HEK293T (cell line): ENCODE data around the gene VAV2.

Experiments used
- CTCF ChIA-PET: fragments of 350-600 bp; formaldehyde crosslinking; extraction: SDS; loops from one replicate; lab custom pipeline; 2021; ENCODE audit warnings: antibody characterized with exemption, inconsistent platforms; lab: Yijun Ruan, JAX
- POLR2A ChIA-PET: fragments of 350-600 bp; formaldehyde crosslinking; extraction: SDS; loops from one replicate; lab custom pipeline; 2020; ENCODE audit warnings: antibody characterized with exemption, inconsistent platforms; lab: Yijun Ruan, JAX
- DNase-seq: peaks from one replicate; pipeline ENCODE4 v3.0.0; 2012; ENCODE audit warnings: mixed read lengths; ENCODE audit errors: extremely low spot score
- ARNT ChIP-seq: fragments of 450-650 bp; IDR thresholded peaks from 2 replicates; pipeline ENCODE4 v1.6.1; 2017; ENCODE audit warnings: mild to moderate bottlenecking
- BHLHE40 ChIP-seq: fragments of 450-650 bp; IDR thresholded peaks from 2 replicates; pipeline ENCODE4 v1.6.1; 2016; ENCODE audit warnings: mild to moderate bottlenecking, moderate library complexity, borderline replicate concordance
- CTBP1 ChIP-seq: fragments of 450-650 bp; IDR thresholded peaks from 2 replicates; pipeline ENCODE4 v1.6.1; 2016; ENCODE audit warnings: borderline replicate concordance
- ELF4 ChIP-seq: fragments of 450-650 bp; IDR thresholded peaks from 2 replicates; pipeline ENCODE4 v1.6.1; 2017; ENCODE audit warnings: antibody characterized with exemption
- FOXA1 ChIP-seq: fragments of 450-650 bp; IDR thresholded peaks from 2 replicates; pipeline ENCODE4 v1.6.1; 2016; ENCODE audit warnings: mild to moderate bottlenecking
- FOXK2 ChIP-seq: fragments of 450-650 bp; IDR thresholded peaks from 2 replicates; pipeline ENCODE4 v1.6.1; 2016; ENCODE audit warnings: mild to moderate bottlenecking
- FOXM1 ChIP-seq: fragments of 450-650 bp; IDR thresholded peaks from 2 replicates; pipeline ENCODE4 v1.6.1; 2017; ENCODE audit warnings: mild to moderate bottlenecking, borderline replicate concordance
- HDGF ChIP-seq: fragments of 450-650 bp; IDR thresholded peaks from 2 replicates; pipeline ENCODE4 v1.6.1; 2017; ENCODE audit warnings: antibody characterized with exemption, borderline replicate concordance
- L3MBTL2 ChIP-seq: fragments of 450-650 bp; conservative IDR thresholded peaks from 2 replicates; pipeline ENCODE4 v1.6.1; 2016; ENCODE audit warnings: mild to moderate bottlenecking
- LEF1 ChIP-seq: fragments of 450-650 bp; IDR thresholded peaks from 2 replicates; pipeline ENCODE4 v1.6.1; 2017; ENCODE audit warnings: mild to moderate bottlenecking, borderline replicate concordance
- NFRKB ChIP-seq: fragments of 450-650 bp; IDR thresholded peaks from 2 replicates; pipeline ENCODE4 v1.6.1; 2016; ENCODE audit warnings: mild to moderate bottlenecking, moderate library complexity
- SP1 ChIP-seq: fragments of 450-650 bp; IDR thresholded peaks from 2 replicates; pipeline ENCODE4 v1.6.1; 2017
- SUZ12 ChIP-seq: fragments of 450-650 bp; IDR thresholded peaks from 2 replicates; pipeline ENCODE4 v1.6.1; 2016; ENCODE audit warnings: mild to moderate bottlenecking
- TARDBP ChIP-seq: fragments of 450-650 bp; IDR thresholded peaks from 2 replicates; pipeline ENCODE4 v1.6.1; 2016
- ZNF384 ChIP-seq: fragments of 450-650 bp; IDR thresholded peaks from 2 replicates; pipeline ENCODE4 v1.6.1; 2016
- TF ChIP-seq, protein P1 (sequence below): fragments of 450-650 bp; IDR thresholded peaks from 2 replicates; pipeline ENCODE4 v1.6.1; 2016

VAV2 gene

GRCh38 chr9:133955821-133956411 lies 36.2 kb downstream of the VAV2 start:
- no peak for DNase-seq
- CTCF ChIA-PET, result no interaction called here
- POLR2A ChIA-PET, result no interaction called here
- TF ChIP-seq ZNF384 (no peak), L3MBTL2 (no peak), FOXM1 (no peak), FOXA1 (no peak), HDGF (no peak), CTBP1 (no peak), BHLHE40 (no peak), SUZ12 (no peak), NFRKB (no peak), FOXK2 (no peak), ARNT (no peak), ELF4 (no peak), LEF1 (no peak), TARDBP (no peak), SP1 (no peak)
- TF ChIP-seq, protein P1, sequence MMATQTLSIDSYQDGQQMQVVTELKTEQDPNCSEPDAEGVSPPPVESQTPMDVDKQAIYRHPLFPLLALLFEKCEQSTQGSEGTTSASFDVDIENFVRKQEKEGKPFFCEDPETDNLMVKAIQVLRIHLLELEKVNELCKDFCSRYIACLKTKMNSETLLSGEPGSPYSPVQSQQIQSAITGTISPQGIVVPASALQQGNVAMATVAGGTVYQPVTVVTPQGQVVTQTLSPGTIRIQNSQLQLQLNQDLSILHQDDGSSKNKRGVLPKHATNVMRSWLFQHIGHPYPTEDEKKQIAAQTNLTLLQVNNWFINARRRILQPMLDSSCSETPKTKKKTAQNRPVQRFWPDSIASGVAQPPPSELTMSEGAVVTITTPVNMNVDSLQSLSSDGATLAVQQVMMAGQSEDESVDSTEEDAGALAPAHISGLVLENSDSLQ, result no peak

DNA sequence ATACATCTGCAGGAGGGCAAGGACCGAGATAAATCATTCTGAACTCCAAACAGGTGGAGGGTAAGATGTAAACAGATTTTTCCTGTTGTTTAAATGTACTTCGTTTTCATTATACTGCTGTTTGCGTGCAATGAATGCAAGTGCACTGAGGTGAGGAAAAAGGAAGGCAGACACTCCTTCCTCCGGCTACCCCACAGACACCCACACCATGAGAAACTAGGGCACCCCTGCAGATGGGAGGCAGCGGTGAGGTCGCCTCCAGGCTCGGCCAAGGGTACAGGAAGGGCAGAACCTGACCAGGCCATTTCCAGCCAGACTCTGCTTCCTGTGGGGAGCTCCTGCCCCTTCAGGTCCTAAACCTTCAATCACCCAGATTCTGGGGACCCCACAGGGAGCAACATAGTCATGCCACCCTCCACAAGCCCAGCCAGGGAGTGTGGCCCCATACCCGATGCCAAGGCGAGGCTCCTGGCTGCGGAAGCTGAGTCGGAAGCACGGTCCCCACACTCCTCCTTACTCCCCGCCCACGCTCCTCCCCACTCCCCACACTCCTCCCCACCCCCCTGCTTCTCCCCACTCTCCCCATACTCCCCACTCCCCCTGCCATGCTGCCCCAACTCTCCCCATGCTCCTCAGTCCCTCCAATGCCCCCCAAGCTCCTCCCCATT lies 37.1 kb downstream of the VAV2 start:
- TF ChIP-seq ELF4 (no peak), ZNF384 (no peak), HDGF (no peak), ARNT (no peak), CTBP1 (no peak), LEF1 (no peak)
- CTCF ChIA-PET, result no interaction called here
- DNase-seq, result no peak
- POLR2A ChIA-PET, result no interaction called here

DNA sequence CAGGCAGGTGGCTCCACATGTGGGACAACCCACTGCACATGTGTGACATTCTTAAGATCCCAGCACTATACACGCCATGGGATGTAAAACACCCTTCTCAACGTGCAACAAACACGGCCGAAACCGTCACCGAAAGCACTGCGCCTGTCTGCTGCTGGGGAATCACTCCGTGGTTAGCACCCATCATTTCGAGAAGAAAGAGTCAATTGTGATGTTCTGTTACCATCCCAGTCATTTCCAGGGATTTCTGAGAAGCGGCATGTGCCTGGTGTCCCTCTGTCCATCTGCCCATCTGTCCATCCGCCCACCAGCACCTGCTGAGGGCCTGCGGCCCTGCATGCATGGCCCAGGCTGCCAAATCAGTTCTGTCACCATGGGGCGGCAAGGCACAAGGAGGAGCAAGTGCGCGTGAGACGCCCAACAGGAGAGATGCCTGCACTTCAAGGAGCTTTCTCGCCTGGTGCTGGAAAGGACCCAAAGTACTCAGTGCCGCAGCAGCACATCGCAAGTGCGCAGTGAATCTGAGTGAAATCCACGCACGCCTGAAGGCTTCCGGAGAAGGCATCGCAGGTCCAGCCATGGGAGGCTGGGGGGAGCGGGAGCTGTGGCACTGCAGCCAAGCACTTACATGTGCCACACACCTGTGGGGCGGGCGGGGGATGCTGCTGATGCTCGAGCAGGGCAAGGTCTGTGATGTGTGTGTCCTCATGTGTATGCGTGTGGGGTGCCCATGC lies 38.0 kb downstream of the VAV2 start:
- ChIA-PET CTCF (no interaction called here), POLR2A (no interaction called here)
- TF ChIP-seq FOXA1 (no peak), TARDBP (no peak), NFRKB (no peak), FOXM1 (no peak), HDGF (no peak), FOXK2 (no peak), ELF4 (no peak), CTBP1 (no peak), LEF1 (no peak)
- TF ChIP-seq, protein P1, result no peak
- DNase-seq, result no peak

GRCh38 chr9:133953621-133953975 lies 38.5 kb downstream of the VAV2 start:
- TF ChIP-seq CTBP1, result no peak
- no peak for TF ChIP-seq SUZ12
- no peak for TF ChIP-seq TARDBP
- TF ChIP-seq SP1, result no peak
- no peak for TF ChIP-seq L3MBTL2
- TF ChIP-seq HDGF, result no peak
- no peak for TF ChIP-seq ZNF384
- POLR2A ChIA-PET, result no interaction called here
- DNase-seq, result no peak
- CTCF ChIA-PET, result no interaction called here

DNA sequence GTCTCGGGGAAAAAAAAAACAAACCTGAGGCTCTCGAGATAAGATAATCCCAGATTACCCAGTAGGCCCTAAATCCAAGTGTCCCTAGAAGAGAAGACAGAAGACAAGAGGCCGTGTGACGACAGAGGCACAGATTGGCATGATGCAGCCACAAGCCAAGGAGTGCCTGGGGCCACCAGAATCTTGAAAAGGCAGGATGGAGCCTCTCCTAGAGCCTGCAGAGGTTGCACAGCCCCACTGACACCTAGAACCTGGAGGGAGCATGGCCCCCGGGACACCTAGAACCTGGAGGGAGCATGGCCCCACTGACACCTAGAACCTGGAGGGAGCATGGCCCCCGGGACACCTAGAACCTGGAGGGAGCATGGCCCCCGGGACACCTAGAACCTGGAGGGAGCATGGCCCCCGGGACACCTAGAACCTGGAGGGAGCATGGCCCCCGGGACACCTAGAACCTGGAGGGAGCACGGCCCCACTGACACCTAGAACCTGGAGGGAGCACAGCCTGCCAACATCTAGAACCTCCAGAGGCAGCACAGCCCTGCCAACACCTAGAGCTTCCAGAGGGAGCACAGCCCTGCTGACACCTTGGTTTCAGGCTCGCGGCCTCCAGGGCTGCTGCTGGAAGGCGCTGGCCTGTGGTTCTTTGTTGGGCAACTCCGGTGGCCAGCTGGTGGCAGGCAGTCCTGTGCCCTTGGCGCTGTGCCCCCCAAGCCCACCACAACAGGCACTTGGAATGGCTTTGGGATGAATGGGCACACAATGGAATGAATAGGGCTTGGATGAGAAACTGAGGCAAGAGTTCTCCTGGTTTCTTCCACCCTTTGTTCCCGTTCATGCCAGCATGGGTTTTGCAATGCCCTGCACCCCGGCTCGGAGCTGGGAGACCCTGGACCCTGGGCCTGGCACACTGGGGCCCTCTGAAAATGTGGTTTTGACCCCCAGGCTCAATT lies 39.2 kb downstream of the VAV2 start:
- CTCF ChIA-PET, result no interaction called here
- POLR2A ChIA-PET, result no interaction called here
- TF ChIP-seq FOXM1, result no peak
- TF ChIP-seq SUZ12, result no peak
- TF ChIP-seq L3MBTL2, result no peak
- no peak for TF ChIP-seq NFRKB
- TF ChIP-seq FOXA1, result no peak
- no peak for TF ChIP-seq ZNF384
- no peak for DNase-seq

DNA sequence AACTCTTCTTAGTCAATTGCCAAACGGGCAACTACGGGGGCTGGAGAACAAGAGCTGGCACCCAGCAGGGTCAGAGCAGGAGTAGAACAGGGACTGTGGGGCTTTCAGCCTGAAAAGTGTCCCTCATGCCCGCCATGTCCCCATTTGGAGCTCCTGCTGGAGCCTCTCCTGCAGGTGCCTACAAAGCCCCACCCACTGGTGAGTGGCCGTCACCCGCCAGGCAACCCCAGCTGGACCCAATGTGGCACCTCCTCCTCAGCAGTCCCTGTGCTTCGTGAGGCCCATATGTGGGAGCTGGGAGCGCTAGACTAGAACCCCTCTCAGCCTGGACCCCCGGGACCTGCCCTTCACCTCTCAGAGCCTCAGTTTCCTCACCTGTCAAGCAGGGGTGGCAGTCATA lies 40.9 kb downstream of the VAV2 start:
- TF ChIP-seq, protein P1, result no peak
- TF ChIP-seq ZNF384, result no peak
- TF ChIP-seq L3MBTL2, result no peak
- TF ChIP-seq SUZ12, result no peak
- no peak for TF ChIP-seq HDGF
- TF ChIP-seq CTBP1, result no peak
- TF ChIP-seq LEF1, result no peak
- no peak for TF ChIP-seq ELF4
- no peak for TF ChIP-seq FOXA1
- TF ChIP-seq FOXM1, result no peak
- TF ChIP-seq TARDBP, result no peak
- no peak for TF ChIP-seq NFRKB
- no peak for TF ChIP-seq BHLHE40
- no peak for TF ChIP-seq ARNT
- no peak for TF ChIP-seq SP1
- TF ChIP-seq FOXK2, result no peak
- ChIA-PET CTCF (no interaction called here), POLR2A (no interaction called here)
- DNase-seq, result no peak
